DOHH2 (cell line): Measurements from ENCODE around the gene SPTBN4.
"Not testable (repeated sequence)": the region's sequence is repeated elsewhere in the genome, so short reads cannot be mapped to it uniquely, and the experiment has no call there.

Source experiments
- H3F3A ChIP-seq: fragments of 200-600 bp; sonication (generic), shearing (Covaris generic); 2 replicates; pipeline ENCODE4 v1.6.0; 2016; ENCODE audit warnings: antibody characterized with exemption, mild to moderate bottlenecking; ENCODE audit not compliant: control insufficient read depth, insufficient read depth
- H3K27ac ChIP-seq: fragments of 200-600 bp; sonication (generic); 2 replicates; pipeline ENCODE4 v1.5.1; 2014; ENCODE audit warnings: low read depth, mild to moderate bottlenecking, low read length, moderate library complexity
- H3K27me3 ChIP-seq: fragments of 200-600 bp; sonication (generic); 2 replicates; pipeline ENCODE4 v1.6.1; 2014; ENCODE audit warnings: mild to moderate bottlenecking, low read length, mixed read lengths; ENCODE audit not compliant: control insufficient read depth
- H3K36me3 ChIP-seq: fragments of 200-600 bp; sonication (generic); 2 replicates; pipeline ENCODE4 v1.6.1; 2014; ENCODE audit warnings: mild to moderate bottlenecking, low read length, moderate library complexity, mixed read lengths; ENCODE audit not compliant: control insufficient read depth
- H3K4me1 ChIP-seq: fragments of 200-600 bp; sonication (generic); 2 replicates; pipeline ENCODE4 v1.6.1; 2014; ENCODE audit warnings: mild to moderate bottlenecking, low read length, mixed read lengths; ENCODE audit not compliant: control insufficient read depth
- H3K4me2 ChIP-seq: fragments of 200-600 bp; sonication (generic); 2 replicates; pipeline ENCODE4 v1.6.0; 2014; ENCODE audit warnings: mild to moderate bottlenecking, low read length, moderate library complexity
- H3K4me3 ChIP-seq: fragments of 200-600 bp; sonication (generic); 2 replicates; pipeline ENCODE4 v1.5.1; 2014; ENCODE audit warnings: mild to moderate bottlenecking, low read length, mixed read lengths
- H3K79me2 ChIP-seq: fragments of 200-600 bp; sonication (generic); 2 replicates; pipeline ENCODE4 v1.6.1; 2014; ENCODE audit warnings: mild to moderate bottlenecking, low read length, mixed read lengths; ENCODE audit not compliant: control insufficient read depth
- H3K9me2 ChIP-seq: fragments of 200-600 bp; sonication (generic); replicated peaks from 2 replicates; pipeline ENCODE4 v1.6.1; 2014; ENCODE audit warnings: mild to moderate bottlenecking, low read length, mixed read lengths; ENCODE audit not compliant: control insufficient read depth
- H3K9me3 ChIP-seq: fragments of 200-600 bp; sonication (generic); 2 replicates; pipeline ENCODE4 v1.6.1; 2014; ENCODE audit warnings: antibody characterized with exemption, low read length, mixed read lengths; ENCODE audit not compliant: control insufficient read depth, insufficient read depth
- H4K20me1 ChIP-seq: fragments of 200-600 bp; sonication (generic); 2 replicates; pipeline ENCODE4 v1.6.0; 2014; ENCODE audit warnings: low read depth, mild to moderate bottlenecking, antibody characterized with exemption, low read length, moderate library complexity; ENCODE audit not compliant: control insufficient read depth, insufficient read depth
- EZH2phosphoT487 ChIP-seq: fragments of 200-600 bp; sonication (generic); IDR thresholded peaks from 2 replicates; pipeline ENCODE4 v1.6.1; 2017; ENCODE audit warnings: borderline replicate concordance, mild to moderate bottlenecking, antibody characterized with exemption, low read length, moderate library complexity, mixed read lengths
- TF ChIP-seq, protein P1 (sequence below): fragments of 200-600 bp; sonication (generic); IDR thresholded peaks from one replicate; pipeline ENCODE4 v1.5.1; 2014; ENCODE audit warnings: antibody characterized with exemption, mild to moderate bottlenecking, low read depth, low read length; ENCODE audit not compliant: poor library complexity, severe bottlenecking

Gene SPTBN4

DNA sequence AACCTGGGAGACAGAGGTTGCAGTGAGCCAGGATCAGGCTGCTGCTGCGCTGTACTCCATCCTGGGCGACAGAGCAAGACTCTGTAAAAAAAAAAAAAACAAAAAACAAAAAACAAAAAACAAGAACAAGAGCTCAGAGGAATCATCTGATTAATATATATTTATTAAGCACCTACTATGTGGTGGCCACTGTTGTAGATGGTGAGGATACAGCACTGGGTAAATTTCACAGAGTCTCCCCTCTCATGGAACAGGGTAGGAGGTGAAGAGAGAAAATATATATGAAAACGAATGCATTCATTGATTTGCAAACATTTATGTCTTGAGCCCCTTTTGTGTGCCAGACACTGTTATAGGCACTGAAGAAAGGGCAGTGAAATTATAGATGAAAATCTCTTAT lies 35.1 kb upstream of the SPTBN4 start:
- H3K9me3 ChIP-seq, result no peaks in the 10 kb centered on the region
- no peaks in the 10 kb centered on the region for H3K9me2 ChIP-seq
- H3K79me2 ChIP-seq, result no peaks in the 10 kb centered on the region
- H3K4me1 ChIP-seq, result peaks cover 42% of the 10 kb centered on the region
- TF ChIP-seq EZH2phosphoT487, result no peak
- TF ChIP-seq, protein P1, sequence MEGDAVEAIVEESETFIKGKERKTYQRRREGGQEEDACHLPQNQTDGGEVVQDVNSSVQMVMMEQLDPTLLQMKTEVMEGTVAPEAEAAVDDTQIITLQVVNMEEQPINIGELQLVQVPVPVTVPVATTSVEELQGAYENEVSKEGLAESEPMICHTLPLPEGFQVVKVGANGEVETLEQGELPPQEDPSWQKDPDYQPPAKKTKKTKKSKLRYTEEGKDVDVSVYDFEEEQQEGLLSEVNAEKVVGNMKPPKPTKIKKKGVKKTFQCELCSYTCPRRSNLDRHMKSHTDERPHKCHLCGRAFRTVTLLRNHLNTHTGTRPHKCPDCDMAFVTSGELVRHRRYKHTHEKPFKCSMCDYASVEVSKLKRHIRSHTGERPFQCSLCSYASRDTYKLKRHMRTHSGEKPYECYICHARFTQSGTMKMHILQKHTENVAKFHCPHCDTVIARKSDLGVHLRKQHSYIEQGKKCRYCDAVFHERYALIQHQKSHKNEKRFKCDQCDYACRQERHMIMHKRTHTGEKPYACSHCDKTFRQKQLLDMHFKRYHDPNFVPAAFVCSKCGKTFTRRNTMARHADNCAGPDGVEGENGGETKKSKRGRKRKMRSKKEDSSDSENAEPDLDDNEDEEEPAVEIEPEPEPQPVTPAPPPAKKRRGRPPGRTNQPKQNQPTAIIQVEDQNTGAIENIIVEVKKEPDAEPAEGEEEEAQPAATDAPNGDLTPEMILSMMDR, result no peak
- H3K27ac ChIP-seq, result no peak overlapping the region
- H3K4me2 ChIP-seq, result no peak overlapping the region
- H3K27me3 ChIP-seq, result no peaks in the 10 kb centered on the region; the same call in 1 of the 2 replicates
- no peaks in the 10 kb centered on the region for H3K36me3 ChIP-seq
- H3K4me3 ChIP-seq, result no peak overlapping the region
- no peaks in the 10 kb centered on the region for H4K20me1 ChIP-seq
- H3F3A ChIP-seq, result peaks cover 11% of the 10 kb centered on the region

DNA sequence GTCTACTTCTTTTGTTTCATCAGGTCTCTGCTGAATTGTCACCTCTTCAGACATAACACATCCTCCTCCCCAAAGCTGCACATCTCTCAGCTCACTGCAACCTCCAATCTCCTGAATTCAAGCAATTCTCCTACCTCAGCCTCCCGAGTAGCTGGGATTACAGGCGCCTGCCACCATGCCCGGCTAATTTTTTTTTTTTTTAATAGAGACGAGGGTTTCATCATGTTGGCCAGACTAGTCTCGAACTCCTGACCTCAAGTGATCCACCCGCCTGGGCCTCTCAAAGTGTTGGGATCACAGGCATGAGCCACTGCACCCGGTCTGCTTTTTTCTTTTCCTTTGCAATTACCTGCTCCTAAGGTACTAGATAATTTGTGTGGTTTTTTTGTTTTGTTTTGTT lies 34.0 kb upstream of the SPTBN4 start:
- Histone ChIP-seq H3K4me1 (peaks cover 35% of the 10 kb centered on the region), H3F3A (peaks cover 11% of the 10 kb centered on the region), H3K4me2 (peak overlapping the region; percentile 93; the same call in 1 of the 2 replicates)
- not testable (repeated sequence) for H3K9me2 ChIP-seq, H3K36me3 ChIP-seq, H3K27me3 ChIP-seq, H3K27ac ChIP-seq, H3K9me3 ChIP-seq, H3K4me3 ChIP-seq, H4K20me1 ChIP-seq, H3K79me2 ChIP-seq

DNA sequence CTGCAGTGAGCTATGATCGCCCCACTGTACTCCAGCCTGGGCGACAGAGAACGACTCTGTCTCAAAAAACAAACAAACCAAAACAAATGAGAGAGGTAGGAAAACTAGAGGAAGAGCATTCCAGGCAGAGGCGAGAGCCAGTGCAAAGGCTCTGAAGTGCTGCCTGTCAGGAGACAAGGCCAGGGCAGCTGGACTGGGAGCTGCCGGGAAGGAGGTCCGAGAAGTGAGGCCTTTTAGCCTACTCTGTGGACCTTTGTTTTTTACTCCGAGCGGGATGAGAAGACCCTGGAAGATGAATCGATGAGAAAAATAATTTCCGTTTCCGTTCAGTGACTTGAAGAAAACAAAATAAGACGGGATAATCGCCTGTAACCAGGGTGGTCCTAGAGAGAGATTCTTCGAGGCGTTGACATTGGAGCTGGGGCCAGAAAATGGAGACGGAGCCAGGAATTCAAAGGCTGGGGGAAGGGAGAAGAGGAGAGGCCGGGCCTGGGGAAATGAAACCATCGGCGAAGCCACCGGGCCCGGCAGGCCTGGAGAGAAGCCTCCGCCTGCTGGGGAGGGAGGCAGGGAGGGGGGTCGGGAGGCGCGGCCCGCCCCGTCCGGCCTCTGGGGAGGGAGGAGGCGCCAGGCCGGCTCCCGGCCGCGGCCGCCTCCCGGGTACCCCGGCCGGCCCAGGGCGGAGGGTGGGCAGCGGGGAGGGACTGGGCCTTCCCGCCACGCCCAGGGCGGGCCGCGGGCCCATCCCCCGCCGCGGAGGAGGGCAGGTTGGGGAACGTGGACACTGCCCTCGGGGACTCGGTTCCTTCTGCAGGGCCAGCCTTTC lies 33.2 kb upstream of the SPTBN4 start:
- no peaks in the 10 kb centered on the region; the same call in 1 of the 2 replicates for H3K27me3 ChIP-seq
- H3K9me3 ChIP-seq, result no peaks in the 10 kb centered on the region
- peaks cover 35% of the 10 kb centered on the region for H3K4me1 ChIP-seq
- peak overlapping the region; percentile 93 for H3K4me2 ChIP-seq
- H3K79me2 ChIP-seq, result no peaks in the 10 kb centered on the region
- no peaks in the 10 kb centered on the region for H3K36me3 ChIP-seq
- H3K9me2 ChIP-seq, result no peaks in the 10 kb centered on the region
- H3F3A ChIP-seq, result peaks cover 11% of the 10 kb centered on the region
- TF ChIP-seq EZH2phosphoT487, result no peak
- TF ChIP-seq, protein P1, result no peak
- peak overlapping the region; percentile 88 for H3K27ac ChIP-seq
- peak overlapping the region; percentile 77 for H3K4me3 ChIP-seq
- H4K20me1 ChIP-seq, result no peaks in the 10 kb centered on the region

DNA sequence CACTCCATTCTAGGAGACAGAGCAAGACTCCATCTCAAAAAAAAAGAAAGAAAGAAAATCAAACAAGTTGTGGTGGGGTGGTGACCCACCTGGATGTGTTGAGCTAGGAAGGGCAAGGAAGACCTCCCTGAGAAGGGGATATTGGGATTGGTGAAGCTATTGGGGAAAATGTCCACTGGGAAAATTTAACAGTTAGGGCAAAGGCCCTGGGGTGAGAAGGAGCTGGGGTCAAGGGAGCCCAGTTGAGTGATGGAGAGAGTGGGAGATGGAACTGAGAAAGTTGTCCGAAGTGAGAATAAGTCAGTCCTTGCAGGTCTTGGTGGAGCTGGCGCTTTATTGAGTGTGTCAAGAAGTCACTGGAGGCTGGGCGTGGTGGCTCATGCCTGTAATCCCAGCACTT lies 28.5 kb upstream of the SPTBN4 start:
- Histone ChIP-seq H3K79me2 (peaks cover 28% of the 10 kb centered on the region), H3F3A (peaks cover 8% of the 10 kb centered on the region), H3K9me2 (no peaks in the 10 kb centered on the region), H3K27ac (no peak overlapping the region), H3K27me3 (no peaks in the 10 kb centered on the region; the same call in 1 of the 2 replicates), H3K36me3 (peaks cover 26% of the 10 kb centered on the region), H3K9me3 (no peaks in the 10 kb centered on the region), H3K4me2 (no peak overlapping the region), H4K20me1 (no peaks in the 10 kb centered on the region), H3K4me3 (no peak overlapping the region), H3K4me1 (peaks cover 45% of the 10 kb centered on the region)
- TF ChIP-seq EZH2phosphoT487, result no peak
- TF ChIP-seq, protein P1, result no peak
